Measurements from ENCODE around the gene UNC13D.
A peak's percentile ranks its signal among the peaks of the same experiment; 100 is the strongest.

The UNC13D gene

GRCh38 chr17:75784473-75785015, 59.7 kb downstream of the UNC13D start, which contains the start of gene UNK:
Gene UNK (plus strand): TSS chr17:75784806. CDS start chr17:75784881, 75 bp downstream.
- TF ChIP-seq ARNTL (CRISPR knock-in tag; IDR thresholded peaks at IDR 0.05; ENCODE audit: borderline replicate concordance, low read depth) (no peak), POU6F1 (CRISPR knock-in tag; IDR thresholded peaks at IDR 0.05; ENCODE audit: borderline replicate concordance, low read depth) (no peak), ZFP3 (CRISPR knock-in tag; IDR thresholded peaks at IDR 0.05) (peak; percentile 82), ESRRG (CRISPR knock-in tag; IDR thresholded peaks at IDR 0.05) (no peak), SNAI2 (CRISPR knock-in tag; IDR thresholded peaks at IDR 0.05) (peak; percentile 86; the same call in 1 of the 2 replicates), TSHZ2 (CRISPR knock-in tag; IDR thresholded peaks at IDR 0.05) (peak; percentile 98), CSDC2 (CRISPR knock-in tag; IDR thresholded peaks at IDR 0.05) (peak; percentile 95; the same call in 1 of the 2 replicates), ZFP30 (CRISPR knock-in tag; IDR thresholded peaks at IDR 0.05) (no peak), RARB (CRISPR knock-in tag; IDR thresholded peaks at IDR 0.05) (no peak), ZC3H10 (CRISPR knock-in tag; IDR thresholded peaks at IDR 0.05) (no peak)
- peak; percentile 85 for ATAC-seq

GRCh38 chr17:75783803-75784472, 60.3 kb downstream of the UNC13D start:
- TF ChIP-seq ZNF8 (CRISPR knock-in tag; IDR thresholded peaks at IDR 0.05) (no peak), CREB5 (CRISPR knock-in tag; IDR thresholded peaks at IDR 0.05; ENCODE audit: low read depth) (no peak), TCF4 (CRISPR knock-in tag; IDR thresholded peaks at IDR 0.05; ENCODE audit: borderline replicate concordance) (no peak)
- peak; percentile 4 for ATAC-seq

- ATAC-seq = no peak
- TF ChIP-seq ZNF70 (CRISPR knock-in tag; IDR thresholded peaks at IDR 0.05) = no peak
- no peak for TF ChIP-seq CREB5 (CRISPR knock-in tag; IDR thresholded peaks at IDR 0.05; ENCODE audit: low read depth)
- TF ChIP-seq CSRNP3 (CRISPR knock-in tag; IDR thresholded peaks at IDR 0.05) = no peak
- no peak for TF ChIP-seq SNAI2 (CRISPR knock-in tag; IDR thresholded peaks at IDR 0.05)
- no peak for TF ChIP-seq ZFP30 (CRISPR knock-in tag; IDR thresholded peaks at IDR 0.05)
- TF ChIP-seq POU6F1 (CRISPR knock-in tag; IDR thresholded peaks at IDR 0.05; ENCODE audit: borderline replicate concordance, low read depth) = no peak
- TF ChIP-seq ZC3H10 (CRISPR knock-in tag; IDR thresholded peaks at IDR 0.05) = no peak
- TF ChIP-seq ARNTL (CRISPR knock-in tag; IDR thresholded peaks at IDR 0.05; ENCODE audit: borderline replicate concordance, low read depth) = no peak
- TF ChIP-seq TSHZ2 (CRISPR knock-in tag; IDR thresholded peaks at IDR 0.05) = no peak
- no peak for TF ChIP-seq TOX (CRISPR knock-in tag; IDR thresholded peaks at IDR 0.05; ENCODE audit: borderline replicate concordance)
- TF ChIP-seq ISL1 (CRISPR knock-in tag; IDR thresholded peaks at IDR 0.05) = no peak
Measured at GRCh38 chr17:75783069-75783783, 61.0 kb downstream of the UNC13D start.

All from SK-N-SH treated with all-trans-retinoic acid at 6 μM for 48 hours (cell line).